Stimulated activated CD4-positive, alpha-beta T cell treated with anti-CD3 and anti-CD28 coated beads, TNF-alpha, amount 100 ng/mL, for 24 hours (primary cell): ENCODE results near the gene ADAMTS17.

Experiments
- DNase-seq, 3 experiments: peaks; one replicate each; pipeline ENCODE4 v3.0.0-alpha.2; 2020; ENCODE audit warnings: low read depth in 3 of 3

ADAMTS17 gene

DNA sequence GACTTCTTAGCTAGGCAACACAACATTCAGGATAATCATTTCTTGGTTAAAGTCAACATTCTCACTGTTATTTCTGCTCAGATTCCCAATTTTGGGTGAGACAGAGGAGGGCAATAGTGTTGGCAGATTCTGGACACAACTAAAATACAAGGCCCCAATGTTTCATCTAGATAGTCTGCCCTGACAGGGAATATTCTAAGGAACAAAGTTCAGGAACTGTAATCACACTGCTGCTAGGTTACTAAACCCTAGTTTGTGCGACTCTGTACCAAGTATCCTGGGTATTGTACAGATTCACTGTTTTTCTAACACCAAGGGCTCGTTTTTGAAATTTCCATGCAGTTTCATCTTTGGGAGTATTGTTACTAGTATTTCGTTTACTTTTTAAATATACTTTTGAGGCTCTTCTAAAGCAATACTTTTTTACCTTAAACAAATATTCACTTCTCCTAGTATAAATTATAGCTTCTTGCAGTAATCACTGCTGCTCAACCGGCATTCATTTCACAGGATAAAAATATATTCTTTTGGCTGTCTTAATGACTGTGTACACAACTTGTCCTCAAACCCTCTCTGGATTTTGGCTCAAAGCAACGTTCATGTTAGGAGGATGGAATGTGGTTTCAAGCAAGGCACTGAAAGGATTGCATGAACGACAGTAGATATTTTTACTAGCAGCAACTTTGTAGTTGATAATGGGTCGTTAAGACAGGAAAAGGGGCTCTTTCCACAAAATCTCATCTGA lies 167.4 kb downstream of the ADAMTS17 start:
- DNase-seq = no peak

DNA sequence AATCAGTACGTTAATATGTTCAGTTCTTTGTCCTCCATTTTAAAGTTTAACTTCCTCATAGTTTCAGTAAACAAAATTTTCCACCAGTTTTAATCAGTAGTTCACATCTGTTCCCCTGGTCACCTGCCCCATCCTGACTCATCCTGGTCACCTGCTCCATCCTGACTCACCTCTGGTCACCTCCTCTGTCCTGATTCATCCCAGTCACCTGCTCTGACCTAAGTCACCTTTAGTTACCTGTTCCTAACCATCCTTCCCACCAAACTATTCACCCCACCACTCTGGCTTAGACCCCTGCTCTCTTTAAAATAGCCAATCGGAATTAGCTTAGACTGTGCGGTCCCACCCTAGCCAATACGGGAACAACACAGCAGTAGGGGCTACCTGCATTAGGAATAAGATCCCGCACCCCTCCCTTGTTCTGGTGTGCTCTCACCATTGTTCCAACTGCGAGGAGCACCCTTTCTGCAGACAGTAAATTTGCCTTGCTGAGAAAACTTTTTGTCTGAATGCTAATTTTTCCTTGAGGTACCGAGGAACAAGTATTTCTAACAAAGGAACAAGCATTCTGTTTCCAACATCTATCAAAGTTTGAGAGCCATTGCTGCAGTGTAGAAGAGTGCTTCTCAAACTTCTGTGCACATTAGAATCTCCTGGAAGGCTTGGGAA lies 169.3 kb downstream of the ADAMTS17 start:
- no peak for DNase-seq

DNA sequence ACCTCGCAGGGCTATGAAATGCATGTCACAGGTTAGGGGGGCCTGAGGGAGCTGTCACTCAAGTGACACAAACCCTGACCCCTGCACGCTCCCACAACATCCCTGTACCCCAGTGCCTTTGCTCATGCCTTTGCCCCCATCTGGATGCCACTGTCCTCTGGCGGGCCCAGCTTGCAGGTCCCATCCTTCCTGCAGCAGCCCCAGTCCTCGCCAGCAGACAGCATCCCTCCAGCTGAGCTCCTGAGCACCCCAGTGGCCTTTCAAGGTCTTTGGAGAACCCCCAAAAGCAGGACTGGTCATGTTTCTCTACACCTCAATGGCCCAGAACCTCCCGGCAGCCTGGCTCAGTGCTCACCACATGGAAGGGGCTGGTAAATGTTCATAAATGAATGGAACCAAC lies 170.4 kb downstream of the ADAMTS17 start:
- no peak for DNase-seq

GRCh38 chr15:100170291-100171210 lies 171.2 kb downstream of the ADAMTS17 start:
- peak in 1 of 3 experiments; percentile 16 for DNase-seq

GRCh38 chr15:100169615-100170290 lies 172.0 kb downstream of the ADAMTS17 start:
- no peak for DNase-seq

DNA sequence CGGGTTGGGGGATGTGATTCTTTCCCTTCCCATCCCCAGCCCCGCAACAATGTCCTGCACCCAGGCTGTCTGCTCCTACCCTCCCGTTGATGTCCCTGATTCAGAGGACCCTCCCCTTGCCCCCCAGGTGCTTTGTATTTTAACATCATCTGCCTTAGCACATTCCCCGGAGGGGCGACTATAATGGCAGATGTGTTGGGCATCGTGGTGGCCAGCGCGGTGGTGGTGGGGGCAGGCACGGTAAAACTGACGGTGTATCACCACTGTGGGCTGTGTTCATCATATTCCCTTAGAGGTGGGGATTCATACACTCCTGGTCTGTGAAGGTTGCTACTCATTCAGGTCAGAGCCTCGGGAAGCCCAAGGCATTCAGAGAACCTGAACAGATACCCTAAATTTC lies 173.0 kb downstream of the ADAMTS17 start:
- no peak for DNase-seq

- no peak for DNase-seq
Observed at GRCh38 chr15:100167884-100168375, 173.8 kb downstream of the ADAMTS17 start.

GRCh38 chr15:100166313-100166712 lies 175.5 kb downstream of the ADAMTS17 start:
- DNase-seq = no peak

GRCh38 chr15:100163961-100164360 lies 177.8 kb downstream of the ADAMTS17 start:
- DNase-seq = no peak

GRCh38 chr15:100160953-100161352 lies 180.8 kb downstream of the ADAMTS17 start:
- no peak for DNase-seq

GRCh38 chr15:100159436-100159835 lies 182.3 kb downstream of the ADAMTS17 start:
- no peak for DNase-seq

GRCh38 chr15:100158356-100158755 lies 183.4 kb downstream of the ADAMTS17 start:
- DNase-seq = no peak

- no peak for DNase-seq
Observed at GRCh38 chr15:100156201-100156600, 185.6 kb downstream of the ADAMTS17 start.

- DNase-seq = no peak
Observed at GRCh38 chr15:100154338-100154737, 187.4 kb downstream of the ADAMTS17 start.

- no peak for DNase-seq
Observed at GRCh38 chr15:100152463-100152862, 189.3 kb downstream of the ADAMTS17 start.

- no peak for DNase-seq
Observed at GRCh38 chr15:100150906-100151305, 190.9 kb downstream of the ADAMTS17 start.

- no peak for DNase-seq
Observed at GRCh38 chr15:100147828-100148227, 193.9 kb downstream of the ADAMTS17 start.

GRCh38 chr15:100143378-100143777 lies 198.4 kb downstream of the ADAMTS17 start:
- no peak for DNase-seq

DNA sequence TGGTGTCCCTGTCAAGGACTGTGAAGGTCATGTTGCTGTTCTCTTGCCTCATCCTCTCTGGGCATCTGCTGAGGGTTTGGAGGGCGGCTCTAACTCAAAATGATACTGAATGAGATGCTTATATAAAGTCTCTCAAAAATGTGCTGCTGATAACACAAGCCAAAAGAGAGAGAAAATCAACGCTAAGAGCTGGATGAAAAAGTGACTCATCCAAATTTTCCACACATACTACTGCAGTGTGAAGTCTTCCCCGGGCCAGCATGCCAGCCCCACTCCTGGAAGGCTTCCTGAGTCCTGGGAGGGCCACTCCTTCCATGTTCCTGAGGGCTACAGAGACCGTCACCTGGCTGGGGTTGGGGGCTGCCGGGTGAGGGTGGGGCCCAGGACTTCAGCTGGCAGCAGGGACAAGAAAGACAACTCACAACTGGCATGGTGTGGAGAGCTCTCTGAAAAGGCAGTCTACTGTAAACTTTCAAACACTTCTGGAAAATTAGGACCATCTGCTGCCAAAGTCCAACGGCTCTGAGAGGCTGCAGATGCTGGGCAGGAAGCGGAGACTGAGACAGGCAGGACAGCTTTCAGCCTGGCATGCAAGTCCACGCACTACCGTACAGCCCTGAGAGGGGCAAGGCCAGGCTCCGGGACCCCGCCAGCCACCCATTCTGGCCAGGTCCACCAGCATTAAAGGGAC lies 200.3 kb downstream of the ADAMTS17 start:
- no peak for DNase-seq

- no peak for DNase-seq
Observed at GRCh38 chr15:100140527-100141308, 201.1 kb downstream of the ADAMTS17 start.
